HCT116 (cell line): ENCODE measurements around the gene GSN. TPM values are rescaled to one million over a fixed set of nuclear protein-coding genes. Genes with fewer than 3 reads are reported as not detected.

Experiments used
- ATAC-seq: fragments of 200-7000 bp; cut with Tn5 transposase; 2 replicates; pipeline ENCODE4 v1.9.1; 2020; ENCODE audit warnings: mild to moderate bottlenecking, moderate library complexity
- BruUV-seq: library from RNA; stranded (reverse); fragments of 400-500 nt; replicated peaks from 2 replicates; lab custom pipeline; 2021; lab: Mats Ljungman, UMichigan
- CTCF ChIA-PET: fragments of 300-600 bp; sonication (Branson Sonifier 250); formaldehyde crosslinking; loops from one replicate; lab custom pipeline; 2021; ENCODE audit warnings: antibody characterized with exemption; lab: Charles Lee
- POLR2A ChIA-PET: fragments of 300-600, 350-600 bp; sonication (Branson Sonifier 250); formaldehyde crosslinking; loops from one replicate; lab custom pipeline; 2021; ENCODE audit warnings: antibody characterized with exemption; lab: Charles Lee
- RAD21 ChIA-PET, 2 experiments: fragments of 300-600 bp; sonication (Branson Sonifier 250); formaldehyde crosslinking; loops; one replicate each; lab custom pipeline; 2023; ENCODE audit warnings: low total read pairs in 2 of 2; ENCODE audit not compliant: uncharacterized antibody in 2 of 2, unreplicated experiment in 2 of 2, low non-redundant PET in 1 of 2; lab: Charles Lee
- DNase-seq: peaks from one replicate; pipeline ENCODE4 v3.0.0-alpha.2; 2010; ENCODE audit warnings: low read depth, low spot score
- H2AFZ ChIP-seq: fragments of 200-600 bp; shearing (Covaris generic), sonication (generic); 2 replicates; pipeline ENCODE4 v1.6.1; 2017; ENCODE audit warnings: low read depth, mixed run types, mixed read lengths, antibody characterized with exemption, low read length; ENCODE audit not compliant: poor library complexity, severe bottlenecking
- H3K27ac ChIP-seq: 2 replicates; pipeline ENCODE4 v1.5.1; 2012; ENCODE audit warnings: low read depth, low read length
- H3K27me3 ChIP-seq: fragments of 200-600 bp; sonication (generic); 2 replicates; pipeline ENCODE4 v1.6.1; 2016; ENCODE audit warnings: mixed run types, low read length, mixed read lengths; ENCODE audit not compliant: insufficient read depth
- H3K36me3 ChIP-seq, 2 experiments: fragments of 200-500 bp in 1 of 2; fragments of 200-600 bp in 1 of 2; sonication (Bioruptor generic) in 1 of 2; sonication (generic) in 1 of 2; 2 replicates each; pipeline versions ENCODE4 v1.5.1 to v1.6.1; 2014 to 2016; ENCODE audit warnings: low read length in 2 of 2, inconsistent platforms in 1 of 2, mixed read lengths in 1 of 2, mixed run types in 1 of 2; ENCODE audit not compliant: insufficient read depth in 2 of 2, control insufficient read depth in 1 of 2
- H3K4me1 ChIP-seq, 2 experiments: fragments of 200-600 bp in 1 of 2; sonication (generic) in 1 of 2; 2 replicates each; pipeline versions ENCODE4 v1.5.1 to v1.6.1; 2012 to 2017; ENCODE audit warnings: low read length in 2 of 2, inconsistent platforms in 1 of 2, mild to moderate bottlenecking in 1 of 2, mixed read lengths in 1 of 2, mixed run types in 1 of 2, moderate library complexity in 1 of 2; ENCODE audit not compliant: insufficient read depth in 2 of 2, control insufficient read depth in 1 of 2
- H3K4me2 ChIP-seq: fragments of 200-600 bp; sonication (generic); 2 replicates; pipeline ENCODE4 v1.6.1; 2017; ENCODE audit warnings: mixed run types, low read length, mixed read lengths
- H3K4me3 ChIP-seq, 2 experiments: fragments of 200-600 bp in 1 of 2; sonication (generic) in 1 of 2; replicated peaks in 1 of 2; 2 replicates each; pipeline ENCODE4 v1.5.1; 2011 to 2016; ENCODE audit warnings: low read length in 2 of 2, control low read depth in 1 of 2, low read depth in 1 of 2, mild to moderate bottlenecking in 1 of 2, mixed read lengths in 1 of 2, mixed run types in 1 of 2
- H3K79me2 ChIP-seq: fragments of 200-600 bp; sonication (generic); 2 replicates; pipeline ENCODE4 v1.6.1; 2017; ENCODE audit warnings: mild to moderate bottlenecking, mixed run types, low read length, moderate library complexity, mixed read lengths; ENCODE audit not compliant: insufficient read depth
- H3K9ac ChIP-seq: fragments of 200-600 bp; sonication (generic); 2 replicates; pipeline ENCODE4 v1.6.1; 2016; ENCODE audit warnings: low read length, mixed read lengths
- H3K9me2 ChIP-seq: fragments of 200-600 bp; sonication (generic), shearing (Covaris generic); 2 replicates; pipeline ENCODE4 v1.6.1; 2017; ENCODE audit warnings: mixed run types, mild to moderate bottlenecking, moderate library complexity; ENCODE audit not compliant: insufficient read depth
- H3K9me3 ChIP-seq, 2 experiments: fragments of 200-500 bp in 1 of 2; fragments of 200-600 bp in 1 of 2; sonication (Bioruptor generic) in 1 of 2; sonication (generic) in 1 of 2; 2 replicates each; pipeline ENCODE4 v1.6.1; 2014 to 2017; ENCODE audit warnings: low read length in 2 of 2, mixed read lengths in 2 of 2, inconsistent platforms in 1 of 2, low read depth in 1 of 2, mild to moderate bottlenecking in 1 of 2, mixed run types in 1 of 2, moderate library complexity in 1 of 2; ENCODE audit not compliant: control insufficient read depth in 1 of 2, insufficient read depth in 1 of 2
- H4K20me1 ChIP-seq: fragments of 200-600 bp; sonication (generic), shearing (Covaris generic); 2 replicates; pipeline ENCODE4 v1.6.1; 2017; ENCODE audit warnings: mixed run types, mild to moderate bottlenecking, moderate library complexity; ENCODE audit not compliant: insufficient read depth
- ATF3 ChIP-seq: IDR thresholded peaks from 2 replicates; pipeline ENCODE4 v1.6.1; 2012
- ELF1 ChIP-seq: IDR thresholded peaks from 2 replicates; pipeline ENCODE4 v1.6.1; 2012; ENCODE audit warnings: low read depth, borderline replicate concordance
- EZH2 ChIP-seq: fragments of 200-600 bp; sonication (generic); IDR thresholded peaks from 2 replicates; pipeline ENCODE4 v1.6.1; 2017; ENCODE audit warnings: antibody characterized with exemption, mixed run types
- MAX ChIP-seq: IDR thresholded peaks from 2 replicates; pipeline ENCODE4 v1.6.1; 2012
- POLR2A ChIP-seq: IDR thresholded peaks from 2 replicates; pipeline ENCODE4 v1.7.0; 2011; ENCODE audit warnings: borderline replicate concordance; ENCODE audit not compliant: insufficient read depth, insufficient read length; ENCODE audit errors: extremely low read depth
- POLR2AphosphoS5 ChIP-seq: IDR thresholded peaks from 2 replicates; pipeline ENCODE4 v1.6.1; 2011; ENCODE audit warnings: mild to moderate bottlenecking, low read depth, low read length, moderate library complexity
- REST ChIP-seq: IDR thresholded peaks from 2 replicates; pipeline ENCODE4 v1.6.1; 2012; ENCODE audit warnings: low read depth
- SP1 ChIP-seq: IDR thresholded peaks from 2 replicates; pipeline ENCODE4 v1.6.1; 2012; ENCODE audit warnings: low read depth
- SRF ChIP-seq: IDR thresholded peaks from 2 replicates; pipeline ENCODE4 v1.6.1; 2012; ENCODE audit warnings: low read depth
- ZFX ChIP-seq: fragments of 450-650 bp; IDR thresholded peaks from 2 replicates; pipeline ENCODE4 v1.6.1; 2017
- ZNF274 ChIP-seq: fragments of 200-500 bp; sonication (Bioruptor generic); IDR thresholded peaks from 2 replicates; pipeline ENCODE4 v1.6.1; 2014; ENCODE audit warnings: mild to moderate bottlenecking, low read depth, low read length, inconsistent platforms
- intact Hi-C: fragments of 100-400 bp; cut with micrococcal nuclease; formaldehyde crosslinking; loops from 2 replicates; pipeline ENCODE4 v1.10.0; 2022
- total RNA-seq: library from RNA; stranded (reverse); gene quantifications from one replicate; pipeline ENCODE4 v1.2.1, GENCODE V29; 2021; ENCODE audit not compliant: unreplicated experiment

Gene GSN
- total RNA-seq, 1 experiment from 2014 or later = 71.3 TPM

GRCh38 chr9:121235512-121235911 lies 32.5 kb upstream of the GSN start:
- CTCF ChIA-PET = interaction anchor here (1.4 to 1.5 kb wide), 2 partner anchors 20 to 43 kb away, joined by 3 read pairs; no protein-coding TSS in a partner anchor

More at GRCh38 chr9:121235512-121235911, 32.5 kb upstream of the GSN start:
- no TSS peak for BruUV-seq
- H2AFZ ChIP-seq = no peak overlapping the region
- TF ChIP-seq SRF (no peak), EZH2 (no peak), REST (no peak), ELF1 (no peak), SP1 (no peak), MAX (no peak), ZFX (no peak), POLR2AphosphoS5 (no peak), ATF3 (no peak), POLR2A (no peak), ZNF274 (no peak)
- TF ChIP-seq, all 23 proteins: peak for 0
- Histone ChIP-seq H3K9me3 (no peaks in the 10 kb centered on the region), H3K36me3 (no peaks in the 10 kb centered on the region), H3K4me2 (no peak overlapping the region), H4K20me1 (no peaks in the 10 kb centered on the region), H3K9me2 (no peaks in the 10 kb centered on the region), H3K4me1 (peaks cover 0 to 7% of the 10 kb centered on the region in 2 experiments; a peak in 1 of 4 replicates), H3K9ac (no peak overlapping the region), H3K79me2 (no peaks in the 10 kb centered on the region), H3K27me3 (no peaks in the 10 kb centered on the region), H3K27ac (no peak overlapping the region), H3K4me3 (no peak overlapping the region)
- intact Hi-C loops = no loop called here
- POLR2A ChIA-PET = no interaction called here
- DNase-seq (no peak), ATAC-seq (no peak)
- RAD21 ChIA-PET = no interaction called here
